CD1c-positive myeloid dendritic cell (primary cell): Measurements from ENCODE around the gene ITPR3.

Experiments
- DNase-seq: peaks from one replicate; pipeline ENCODE4 v3.0.0-alpha.2; 2016; ENCODE audit errors: extremely low spot score

Gene ITPR3

GRCh38 chr6:33737267-33738026 is 116.3 kb downstream of the ITPR3 start:
- DNase-seq: no peak

- no peak for DNase-seq
Observed at GRCh38 chr6:33738153-33738552, 117.0 kb downstream of the ITPR3 start.

- DNase-seq: no peak
Observed at GRCh38 chr6:33738879-33739278, 117.8 kb downstream of the ITPR3 start.

- no peak for DNase-seq
Observed at GRCh38 chr6:33739571-33739970, 118.4 kb downstream of the ITPR3 start.

- no peak for DNase-seq
Observed at GRCh38 chr6:33740204-33740608, 119.1 kb downstream of the ITPR3 start.

GRCh38 chr6:33740794-33741193 is 119.7 kb downstream of the ITPR3 start:
- no peak for DNase-seq

GRCh38 chr6:33742092-33742491 is 121.0 kb downstream of the ITPR3 start:
- DNase-seq: no peak

GRCh38 chr6:33742837-33743236 is 121.7 kb downstream of the ITPR3 start:
- no peak for DNase-seq

GRCh38 chr6:33744001-33744848 is 123.1 kb downstream of the ITPR3 start:
- peak; percentile 74 for DNase-seq

GRCh38 chr6:33744895-33745546 is 123.9 kb downstream of the ITPR3 start:
- no peak for DNase-seq

GRCh38 chr6:33745548-33745947 is 124.4 kb downstream of the ITPR3 start:
- DNase-seq: no peak
